CD14-positive monocyte (primary cell): Measurements from ENCODE around the gene WBP2NL. TPM values are rescaled to one million over a fixed set of nuclear protein-coding genes. Genes with fewer than 3 reads are reported as not detected.
A peak's percentile ranks its signal among the peaks of the same experiment; 100 is the strongest.

Source experiments
- DNase-seq, 3 donors: peaks; one replicate each; pipeline ENCODE4 v3.0.0-alpha.2; 2011 to 2022
- H2AFZ ChIP-seq: 2 replicates; pipeline ENCODE4 v1.6.0; 2012; ENCODE audit warnings: mild to moderate bottlenecking, low read depth, low read length, inconsistent platforms; ENCODE audit not compliant: insufficient read depth, poor library complexity, severe bottlenecking
- H3K27ac ChIP-seq, 2 donors: 1 replicate in 1 of 2; 2 replicates in 1 of 2; pipeline ENCODE4 v1.5.1; 2012 to 2013; ENCODE audit warnings: low read length in 2 of 2, control low read depth in 1 of 2, inconsistent platforms in 1 of 2, low read depth in 1 of 2, mild to moderate bottlenecking in 1 of 2
- H3K27me3 ChIP-seq, 2 donors: one replicate each; pipeline versions ENCODE4 v1.6.0 to v1.6.1; 2011 to 2013; ENCODE audit warnings: low read length in 2 of 2; ENCODE audit not compliant: control insufficient read depth in 2 of 2, insufficient read depth in 2 of 2
- H3K36me3 ChIP-seq, 2 donors: replicated peaks in 1 of 2; 1 replicate in 1 of 2; 2 replicates in 1 of 2; pipeline versions ENCODE4 v1.5.1 to v1.6.1; 2012 to 2013; ENCODE audit warnings: low read length in 2 of 2, control low read depth in 1 of 2, inconsistent platforms in 1 of 2, mild to moderate bottlenecking in 1 of 2; ENCODE audit not compliant: insufficient read depth in 2 of 2, control insufficient read depth in 1 of 2
- H3K4me1 ChIP-seq, 2 donors: 1 replicate in 1 of 2; 2 replicates in 1 of 2; pipeline versions ENCODE4 v1.5.1 to v1.6.1; 2012 to 2013; ENCODE audit warnings: low read length in 2 of 2, control low read depth in 1 of 2, inconsistent platforms in 1 of 2, mild to moderate bottlenecking in 1 of 2, moderate library complexity in 1 of 2; ENCODE audit not compliant: insufficient read depth in 2 of 2, control insufficient read depth in 1 of 2
- H3K4me2 ChIP-seq: replicated peaks from 2 replicates; pipeline ENCODE3; 2012; ENCODE audit warnings: low read length, moderate library complexity, mild to moderate bottlenecking; ENCODE audit not compliant: poor library complexity, severe bottlenecking; ENCODE audit errors: extremely low read depth
- H3K4me3 ChIP-seq, 3 experiments: fragments of 200-600 bp in 1 of 3; sonication (generic) in 1 of 3; replicated peaks in 1 of 3; 1 replicate in 2 of 3; 2 replicates in 1 of 3; pipeline ENCODE4 v1.5.1; 2011 to 2013; ENCODE audit warnings: low read length in 3 of 3, mild to moderate bottlenecking in 3 of 3, control low read depth in 2 of 3, low read depth in 2 of 3, inconsistent platforms in 1 of 3, moderate library complexity in 1 of 3
- H3K79me2 ChIP-seq: 2 replicates; pipeline ENCODE4 v1.6.0; 2012; ENCODE audit warnings: mild to moderate bottlenecking, control low read depth, inconsistent platforms, low read length, moderate library complexity; ENCODE audit not compliant: insufficient read depth
- H3K9ac ChIP-seq: 2 replicates; pipeline ENCODE4 v1.6.0; 2017; ENCODE audit warnings: low read length, mild to moderate bottlenecking; ENCODE audit not compliant: insufficient read depth, poor library complexity, severe bottlenecking
- H3K9me3 ChIP-seq, 2 donors: replicated peaks in 1 of 2; 1 replicate in 1 of 2; 2 replicates in 1 of 2; pipeline versions ENCODE4 v1.5.1 to v1.6.1; 2012 to 2013; ENCODE audit warnings: low read length in 2 of 2, control low read depth in 1 of 2; ENCODE audit not compliant: control insufficient read depth in 1 of 2, insufficient read depth in 1 of 2
- H4K20me1 ChIP-seq: 2 replicates; pipeline ENCODE4 v1.6.0; 2012; ENCODE audit warnings: mild to moderate bottlenecking, low read length, control low read depth, moderate library complexity; ENCODE audit not compliant: insufficient read depth
- H3K27ac Mint-ChIP-seq, 7 donors: one replicate each; pipeline ENCODE4 v1.8.0; 2020; ENCODE audit warnings: mild to moderate bottlenecking in 7 of 7, mixed read lengths in 7 of 7, moderate library complexity in 6 of 7, inconsistent platforms in 2 of 7
- H3K27me3 Mint-ChIP-seq, 3 donors: one replicate each; pipeline ENCODE4 v1.8.0; 2021 to 2022; ENCODE audit warnings: low read depth in 3 of 3, mild to moderate bottlenecking in 3 of 3, mixed read lengths in 3 of 3, moderate library complexity in 3 of 3, inconsistent platforms in 1 of 3
- H3K36me3 Mint-ChIP-seq, 2 donors: one replicate each; pipeline ENCODE4 v1.8.0; 2020; ENCODE audit warnings: mixed read lengths in 2 of 2, inconsistent platforms in 1 of 2, mild to moderate bottlenecking in 1 of 2
- H3K4me1 Mint-ChIP-seq: one replicate; pipeline ENCODE4 v1.8.0; 2020; ENCODE audit warnings: mild to moderate bottlenecking, mixed read lengths
- H3K4me3 Mint-ChIP-seq, 2 donors: one replicate each; pipeline ENCODE4 v1.8.0; 2020; ENCODE audit warnings: mild to moderate bottlenecking in 2 of 2, mixed read lengths in 2 of 2, moderate library complexity in 1 of 2
- H3K9me3 Mint-ChIP-seq, 7 donors: one replicate each; pipeline ENCODE4 v1.8.0; 2020 to 2022; ENCODE audit warnings: mixed read lengths in 7 of 7, mild to moderate bottlenecking in 6 of 7, moderate library complexity in 6 of 7, inconsistent platforms in 2 of 7
- CTCF ChIP-seq: fragments of 200-600 bp; IDR thresholded peaks from one replicate; pipeline ENCODE4 v1.8.0; 2022; ENCODE audit warnings: antibody characterized with exemption, mild to moderate bottlenecking
- WGBS: methylation state at CpG from one replicate; pipeline ENCODE4 v1.1.5; 2013; ENCODE audit warnings: missing lambda C conversion rate; ENCODE audit not compliant: insufficient coverage; 5-methylcytosine and 5-hydroxymethylcytosine counted together
- intact Hi-C, 2 donors: fragments of 100-400 bp; cut with micrococcal nuclease; formaldehyde crosslinking; loops; one replicate each; pipeline versions ENCODE4 v1.15.0 to v1.15.1; 2023
- polyA plus RNA-seq, 3 donors: library from polyadenylated mRNA; depleted of rRNA in 1 of 3; unstranded in 2 of 3; stranded (reverse) in 1 of 3; fragments of 300-500 nt in 2 of 3; fragments of >200 nt in 1 of 3; fragmentation: Illumina TruSeq in 2 of 3; gene quantifications; 1 replicate in 2 of 3; 2 replicates in 1 of 3; pipeline ENCODE4 v1.2.3, GENCODE V29; 2012 to 2021

WBP2NL gene
- polyA plus RNA-seq, 3 donors = 0.48 to 0.83 (median 0.71) TPM

GRCh38 chr22:41952713-41953112, 45.9 kb upstream of the WBP2NL start:
- no peak overlapping the region for H3K9ac ChIP-seq
- Mint-ChIP-seq H3K36me3 (no peaks in the 10 kb centered on the region), H3K27ac (no peak overlapping the region), H3K4me1 (peaks cover 4% of the 10 kb centered on the region), H3K9me3 (peaks cover 0 to 1% (median 0%) of the 10 kb centered on the region in 7 donors), H3K27me3 (peaks cover 0 to 15% (median 6%) of the 10 kb centered on the region in 3 donors), H3K4me3 (no peak overlapping the region)
- no peak overlapping the region for H3K4me2 ChIP-seq
- no peak overlapping the region for H3K4me3 ChIP-seq
- intact Hi-C loops = no loop called here
- H3K9me3 ChIP-seq = no peaks in the 10 kb centered on the region
- no peaks in the 10 kb centered on the region for H3K79me2 ChIP-seq
- TF ChIP-seq CTCF = no peak
- H3K27me3 ChIP-seq = peaks cover 0 to 3% of the 10 kb centered on the region in 2 donors
- no peak for DNase-seq
- H3K27ac ChIP-seq = no peak overlapping the region
- no peak overlapping the region for H2AFZ ChIP-seq
- H3K36me3 ChIP-seq = no peaks in the 10 kb centered on the region
- no CpG with 5 or more reads among the region's 2 CpGs for WGBS
- peaks cover 3 to 6% of the 10 kb centered on the region in 2 donors for H3K4me1 ChIP-seq
- H4K20me1 ChIP-seq = no peaks in the 10 kb centered on the region

- 53% methylated on average over 18 of the region's 23 CpGs for WGBS
- H3K4me3 Mint-ChIP-seq = peak overlapping the region in 1 of 2 donors; percentile 53
- Histone ChIP-seq H3K4me1 (peaks cover 3 to 6% of the 10 kb centered on the region in 2 donors), H3K36me3 (no peaks in the 10 kb centered on the region), H2AFZ (peak overlapping the region; percentile 77), H3K9ac (no peak overlapping the region), H3K4me2 (peak overlapping the region; percentile 49), H3K9me3 (no peaks in the 10 kb centered on the region), H4K20me1 (no peaks in the 10 kb centered on the region), H3K79me2 (no peaks in the 10 kb centered on the region), H3K4me3 (no peak overlapping the region), H3K27ac (no peak overlapping the region), H3K27me3 (peaks cover 0 to 8% of the 10 kb centered on the region in 2 donors)
- H3K27me3 Mint-ChIP-seq = peaks cover 3 to 25% (median 22%) of the 10 kb centered on the region in 3 donors
- peaks cover 4% of the 10 kb centered on the region for H3K4me1 Mint-ChIP-seq
- H3K36me3 Mint-ChIP-seq = no peaks in the 10 kb centered on the region
- H3K27ac Mint-ChIP-seq = peak overlapping the region in 1 of 7 donors; percentile 25
- intact Hi-C loops = no loop called here
- no peak for DNase-seq
- no peaks in the 10 kb centered on the region for H3K9me3 Mint-ChIP-seq
- peak; percentile 73 for TF ChIP-seq CTCF
Measured at GRCh38 chr22:41957941-41958556, 40.5 kb upstream of the WBP2NL start.
